ENCODE data around the gene RECQL5.

DNA sequence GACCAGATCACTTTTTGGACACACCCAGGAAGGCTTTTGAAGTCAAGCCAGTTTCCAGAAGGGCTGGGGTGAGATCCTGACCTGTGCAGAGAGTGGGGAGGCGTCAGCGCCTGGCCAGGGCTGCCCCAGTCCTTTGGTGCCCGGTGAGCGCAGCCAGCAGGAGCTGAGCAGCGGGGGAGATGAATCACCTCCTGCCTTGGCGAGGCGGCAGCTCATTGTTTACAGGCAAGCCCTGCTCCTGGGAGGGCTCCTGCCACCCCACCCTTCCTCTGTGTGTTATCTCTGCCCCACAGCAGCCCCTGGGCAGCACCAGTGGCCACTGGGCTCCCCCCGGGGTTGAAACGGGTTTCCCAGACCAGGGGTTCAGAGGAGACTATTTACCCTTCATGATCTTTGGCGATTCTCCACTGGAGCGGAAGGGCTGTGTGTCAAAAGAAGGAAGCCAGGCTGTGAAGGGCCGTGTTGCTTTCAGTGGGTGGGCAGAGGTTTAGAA is 40.2 kb upstream of the RECQL5 start:
- TF ChIP-seq POLR2A (IDR thresholded peaks at IDR 0.05; ENCODE audit: low read depth, low read length), result no peak
- no peak for TF ChIP-seq TAF1 (IDR thresholded peaks at IDR 0.05; ENCODE audit: borderline replicate concordance, low read depth, low read length)
- no peak for TF ChIP-seq POLR2AphosphoS5 (IDR thresholded peaks at IDR 0.05; ENCODE audit: low read depth, low read length)

Data from GM12892 (cell line).